Stimulated activated CD4-positive, alpha-beta T cell treated with anti-CD3 and anti-CD28 coated beads, Interleukin-12 subunit alpha, Interleukin-12 subunit beta, amount 100 ng/mL, for 4 hours (primary cell): ENCODE data around the gene FEZF2.

Experiments used
- DNase-seq: peaks from one replicate; pipeline ENCODE4 v3.0.0-alpha.2; 2020

Gene FEZF2

GRCh38 chr3:62323241-62323640 is 50.1 kb downstream of the FEZF2 start:
- no peak for DNase-seq
